ENCODE measurements around the gene CACNG4.
"Not testable (repeated sequence)": the region's sequence is repeated elsewhere in the genome, so short reads cannot be mapped to it uniquely, and the experiment has no call there.

CACNG4 gene

GRCh38 chr17:67018471-67019434 lies 54.2 kb downstream of the CACNG4 start:
- no peak for FAIRE-seq

- no peak for FAIRE-seq
Observed at GRCh38 chr17:67019809-67020208, 55.3 kb downstream of the CACNG4 start.

- no peak for FAIRE-seq
Observed at GRCh38 chr17:67020293-67020766, 55.8 kb downstream of the CACNG4 start.

- no peak for FAIRE-seq
Observed at GRCh38 chr17:67021196-67021595, 56.7 kb downstream of the CACNG4 start.

- FAIRE-seq = no peak
Observed at GRCh38 chr17:67021743-67022450, 57.4 kb downstream of the CACNG4 start.

- no peak for FAIRE-seq
Observed at GRCh38 chr17:67022451-67022810, 57.9 kb downstream of the CACNG4 start.

- no peak for FAIRE-seq
Observed at GRCh38 chr17:67024736-67025135, 60.2 kb downstream of the CACNG4 start.

GRCh38 chr17:67025216-67025792 lies 60.8 kb downstream of the CACNG4 start:
- no peak for FAIRE-seq

GRCh38 chr17:67026341-67026740 lies 61.8 kb downstream of the CACNG4 start:
- FAIRE-seq = no peak

GRCh38 chr17:67027031-67027628 lies 62.6 kb downstream of the CACNG4 start:
- no peak for FAIRE-seq

- no peak for FAIRE-seq
Observed at GRCh38 chr17:67030641-67031040, 66.1 kb downstream of the CACNG4 start.

GRCh38 chr17:67032382-67032781 lies 67.9 kb downstream of the CACNG4 start:
- FAIRE-seq = no peak

GRCh38 chr17:67032985-67033384 lies 68.5 kb downstream of the CACNG4 start:
- FAIRE-seq = no peak

GRCh38 chr17:67033613-67034012 lies 69.1 kb downstream of the CACNG4 start:
- no peak for FAIRE-seq

GRCh38 chr17:67035131-67036083 lies 70.9 kb downstream of the CACNG4 start:
- FAIRE-seq = no peak

GRCh38 chr17:67038861-67039365 lies 74.4 kb downstream of the CACNG4 start:
- no peak for FAIRE-seq

- no peak for FAIRE-seq
Observed at GRCh38 chr17:67040652-67041051, 76.1 kb downstream of the CACNG4 start.

- not testable (repeated sequence) for FAIRE-seq
Observed at GRCh38 chr17:67041119-67041518, 76.6 kb downstream of the CACNG4 start.

GRCh38 chr17:67041531-67041930 lies 77.0 kb downstream of the CACNG4 start:
- no peak for FAIRE-seq

- no peak for FAIRE-seq
Observed at GRCh38 chr17:67041941-67042899, 77.7 kb downstream of the CACNG4 start.

All from G401.6 (cell line).